ENCODE data around the gene NPHP1. TPM values are rescaled to one million over a fixed set of nuclear protein-coding genes. Genes with fewer than 3 reads are reported as not detected.
"Not testable (repeated sequence)": the region's sequence is repeated elsewhere in the genome, so short reads cannot be mapped to it uniquely, and the experiment has no call there.

The NPHP1 gene
- total and polyA plus RNA-seq, 7 donors: 2.4 to 17.7 (median 10.3) TPM

DNA sequence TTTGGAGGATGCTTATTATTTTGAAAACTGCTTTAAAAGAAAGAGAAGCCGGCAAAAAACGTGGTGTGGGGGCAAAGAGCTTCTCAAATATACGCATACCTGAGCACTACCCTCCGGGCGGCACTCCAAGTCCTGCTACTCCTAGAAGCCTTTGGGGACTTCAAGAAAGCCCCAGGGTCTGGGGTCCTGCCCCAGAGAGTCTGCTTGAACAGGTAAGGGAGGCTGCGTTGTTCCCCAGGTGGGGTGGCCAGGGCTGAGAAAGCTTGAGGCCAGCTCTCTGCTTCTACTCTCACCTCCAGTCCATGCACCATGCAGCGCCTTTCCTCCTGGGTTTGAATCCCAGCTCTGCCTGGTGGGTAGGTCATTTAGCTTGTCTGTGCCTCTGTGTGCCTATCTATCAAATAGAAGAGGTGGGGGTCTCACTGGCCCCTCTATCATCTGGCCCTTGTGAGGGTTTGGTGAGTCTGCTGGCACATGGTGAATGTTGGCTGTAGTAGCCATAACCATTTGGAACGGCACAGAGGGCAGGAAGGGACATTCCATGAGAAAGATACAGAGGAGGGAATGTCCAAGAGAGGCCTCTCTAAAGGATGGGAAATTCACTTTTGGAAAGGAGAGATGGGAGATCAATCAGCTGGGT lies 108.7 kb downstream of the NPHP1 start:
- 84 to 88% (median 85%) methylated on average over 8 of the region's 8 CpGs for WGBS, 3 donors
- Histone ChIP-seq H3K36me3 (ENCODE audit: insufficient read depth in 1 of 2, low read depth in 1 of 2) (no peaks in the 10 kb centered on the region), H3K9me3 (no peaks in the 10 kb centered on the region), H3K27me3 (ENCODE audit: insufficient read depth in 3 of 3, low read length in 2 of 3) (no peaks in the 10 kb centered on the region), H3K27ac (no peak overlapping the region), H3K4me3 (no peak overlapping the region), H3K4me1 (peaks cover 4% of the 10 kb centered on the region)
- no peak for ATAC-seq
- intact Hi-C loops (cut with DNase I): no loop called here
- TF ChIP-seq, protein P1, sequence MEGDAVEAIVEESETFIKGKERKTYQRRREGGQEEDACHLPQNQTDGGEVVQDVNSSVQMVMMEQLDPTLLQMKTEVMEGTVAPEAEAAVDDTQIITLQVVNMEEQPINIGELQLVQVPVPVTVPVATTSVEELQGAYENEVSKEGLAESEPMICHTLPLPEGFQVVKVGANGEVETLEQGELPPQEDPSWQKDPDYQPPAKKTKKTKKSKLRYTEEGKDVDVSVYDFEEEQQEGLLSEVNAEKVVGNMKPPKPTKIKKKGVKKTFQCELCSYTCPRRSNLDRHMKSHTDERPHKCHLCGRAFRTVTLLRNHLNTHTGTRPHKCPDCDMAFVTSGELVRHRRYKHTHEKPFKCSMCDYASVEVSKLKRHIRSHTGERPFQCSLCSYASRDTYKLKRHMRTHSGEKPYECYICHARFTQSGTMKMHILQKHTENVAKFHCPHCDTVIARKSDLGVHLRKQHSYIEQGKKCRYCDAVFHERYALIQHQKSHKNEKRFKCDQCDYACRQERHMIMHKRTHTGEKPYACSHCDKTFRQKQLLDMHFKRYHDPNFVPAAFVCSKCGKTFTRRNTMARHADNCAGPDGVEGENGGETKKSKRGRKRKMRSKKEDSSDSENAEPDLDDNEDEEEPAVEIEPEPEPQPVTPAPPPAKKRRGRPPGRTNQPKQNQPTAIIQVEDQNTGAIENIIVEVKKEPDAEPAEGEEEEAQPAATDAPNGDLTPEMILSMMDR (IDR thresholded peaks at IDR 0.05): no peak
- no peak for DNase-seq

DNA sequence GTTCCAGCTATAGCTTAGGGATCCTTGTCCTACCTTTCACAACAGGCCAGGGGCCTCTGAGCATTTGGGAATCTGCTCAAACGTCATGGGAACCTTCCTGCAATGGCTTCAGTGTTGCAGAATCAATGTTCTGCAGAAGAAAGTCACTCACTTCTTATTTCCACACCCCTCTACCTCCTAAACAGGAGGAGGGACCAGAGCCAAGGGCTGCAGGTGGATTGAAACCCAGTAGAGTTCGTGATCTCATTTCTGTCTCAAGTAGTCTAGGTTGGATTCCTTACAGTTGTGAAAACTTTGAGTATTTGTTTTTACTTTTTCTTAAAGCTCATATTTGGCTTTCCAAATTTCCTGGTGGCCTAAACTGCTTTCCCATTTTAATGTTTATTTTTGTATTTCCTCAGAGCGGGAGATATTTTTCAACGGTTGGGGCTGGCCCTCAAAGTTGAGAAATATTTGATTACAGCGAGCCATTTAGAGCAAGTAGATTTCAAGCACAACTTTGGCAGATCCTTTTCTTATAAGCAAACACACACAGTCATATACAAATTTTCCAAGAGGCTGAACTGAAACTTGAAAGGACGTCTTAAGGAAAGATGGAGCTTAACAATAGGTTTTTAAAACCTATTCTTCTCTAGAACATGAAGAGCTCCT lies 109.8 kb downstream of the NPHP1 start:
- H3K27ac ChIP-seq; ATAC-seq; H3K36me3 ChIP-seq (ENCODE audit: insufficient read depth in 1 of 2, low read depth in 1 of 2); H3K4me3 ChIP-seq; H3K9me3 ChIP-seq; DNase-seq; H3K27me3 ChIP-seq (ENCODE audit: insufficient read depth in 3 of 3, low read length in 2 of 3); intact Hi-C loops (cut with DNase I); H3K4me1 ChIP-seq: not testable (repeated sequence)
- 54 to 72% (median 59%) methylated on average over 5 of the region's 6 CpGs for WGBS, 3 donors

DNA sequence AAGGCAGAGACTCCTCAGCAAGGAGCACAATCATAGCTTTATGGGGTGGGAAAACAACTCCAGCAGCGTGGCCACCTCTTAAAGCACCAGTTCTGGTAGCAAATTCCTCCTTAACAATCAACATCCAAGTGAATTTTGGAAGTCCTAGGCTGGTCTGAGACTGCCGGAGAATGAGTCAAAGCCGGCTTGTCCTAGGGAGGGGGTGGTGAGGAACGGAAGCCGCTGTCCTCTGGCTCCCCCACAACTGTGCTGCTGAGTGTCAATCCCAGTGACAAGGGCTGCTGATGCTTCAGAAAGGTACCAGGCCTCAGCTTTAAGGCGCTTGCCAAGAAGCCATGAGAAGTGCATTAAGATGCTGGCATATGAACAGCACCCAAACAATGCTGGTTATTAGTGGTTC lies 110.9 kb downstream of the NPHP1 start:
- intact Hi-C loops (cut with DNase I); ATAC-seq; H3K9me3 ChIP-seq; H3K4me3 ChIP-seq; H3K36me3 ChIP-seq (ENCODE audit: insufficient read depth in 1 of 2, low read depth in 1 of 2); DNase-seq; H3K27ac ChIP-seq; H3K27me3 ChIP-seq (ENCODE audit: insufficient read depth in 3 of 3, low read length in 2 of 3); H3K4me1 ChIP-seq: not testable (repeated sequence)
- no CpG with 5 or more reads among the region's 6 CpGs for WGBS, 3 donors

DNA sequence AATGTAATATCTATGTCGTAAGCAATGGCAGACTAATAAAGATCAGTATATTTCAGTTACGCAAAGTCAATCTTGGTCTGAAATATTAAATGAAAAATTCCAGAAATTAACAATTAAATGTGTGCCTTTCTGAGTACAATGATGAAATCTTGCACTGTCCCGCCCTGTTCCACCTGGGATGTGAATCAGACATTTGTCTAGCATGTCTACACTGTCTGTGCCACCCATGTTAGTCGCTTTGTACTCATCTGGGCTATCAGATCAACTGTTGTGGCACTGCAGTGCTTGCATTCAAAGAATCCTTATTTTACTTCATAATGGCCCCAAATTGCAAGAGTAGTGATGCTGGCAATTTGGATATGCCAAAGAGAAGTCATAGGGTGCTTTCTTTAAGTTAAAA lies 114.6 kb downstream of the NPHP1 start:
- H3K36me3 ChIP-seq (ENCODE audit: insufficient read depth in 1 of 2, low read depth in 1 of 2); H3K27ac ChIP-seq; H3K27me3 ChIP-seq (ENCODE audit: insufficient read depth in 3 of 3, low read length in 2 of 3); DNase-seq; H3K4me1 ChIP-seq; H3K9me3 ChIP-seq; intact Hi-C loops (cut with DNase I); ATAC-seq; H3K4me3 ChIP-seq: not testable (repeated sequence)
- 50 to 71% (median 50%) methylated on average over 2 of the region's 4 CpGs for WGBS, 3 donors

DNA sequence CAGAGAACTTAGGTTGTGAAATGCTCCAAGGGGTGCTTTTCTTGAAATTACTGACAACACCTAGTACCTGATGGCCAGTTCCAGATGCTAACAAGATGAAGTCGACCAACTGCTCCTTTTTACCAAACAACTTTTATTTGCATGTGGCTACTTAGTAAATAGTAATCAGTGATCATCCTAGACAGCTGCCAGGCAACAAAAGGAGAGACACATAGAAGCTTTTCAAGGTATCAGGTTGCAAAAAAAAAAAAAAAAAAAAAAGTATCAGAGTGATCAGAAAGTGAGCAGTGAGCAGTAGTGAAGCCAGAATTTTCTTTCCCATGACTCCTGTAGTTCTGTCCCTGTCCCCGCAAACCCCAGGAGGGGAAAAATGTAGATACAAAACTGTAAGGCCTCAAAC lies 121.1 kb downstream of the NPHP1 start:
- H3K27me3 ChIP-seq (ENCODE audit: insufficient read depth in 3 of 3, low read length in 2 of 3); H3K9me3 ChIP-seq; DNase-seq; H3K4me3 ChIP-seq; H3K27ac ChIP-seq; intact Hi-C loops (cut with DNase I); ATAC-seq; H3K4me1 ChIP-seq; H3K36me3 ChIP-seq (ENCODE audit: insufficient read depth in 1 of 2, low read depth in 1 of 2): not testable (repeated sequence)
- WGBS, 3 donors: no CpG with 5 or more reads among the region's 2 CpGs

DNA sequence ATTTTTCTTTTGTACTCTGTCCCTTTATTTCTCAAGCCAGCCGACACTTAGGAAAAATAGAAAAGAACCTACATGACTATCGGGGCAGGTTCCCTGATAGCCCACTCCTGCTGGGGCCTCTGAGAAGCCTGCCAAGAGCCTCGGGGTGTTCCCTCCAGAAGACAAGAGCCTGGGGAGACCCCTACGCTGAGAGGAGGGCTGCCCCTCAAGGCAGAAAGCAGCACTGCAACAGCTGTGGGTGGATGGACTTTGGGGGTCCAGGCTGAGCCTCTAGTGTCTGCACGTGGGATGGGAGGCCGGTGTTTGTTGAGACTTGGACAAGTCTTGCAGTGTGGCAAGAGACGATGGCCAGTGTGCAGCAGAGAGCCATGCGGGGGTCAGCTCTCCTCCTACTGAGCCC lies 121.7 kb downstream of the NPHP1 start:
- no CpG with 5 or more reads among the region's 8 CpGs for WGBS, 3 donors
- ATAC-seq; H3K4me3 ChIP-seq; H3K27ac ChIP-seq; H3K4me1 ChIP-seq; H3K36me3 ChIP-seq (ENCODE audit: insufficient read depth in 1 of 2, low read depth in 1 of 2); H3K27me3 ChIP-seq (ENCODE audit: insufficient read depth in 3 of 3, low read length in 2 of 3); DNase-seq; H3K9me3 ChIP-seq; intact Hi-C loops (cut with DNase I): not testable (repeated sequence)

DNA sequence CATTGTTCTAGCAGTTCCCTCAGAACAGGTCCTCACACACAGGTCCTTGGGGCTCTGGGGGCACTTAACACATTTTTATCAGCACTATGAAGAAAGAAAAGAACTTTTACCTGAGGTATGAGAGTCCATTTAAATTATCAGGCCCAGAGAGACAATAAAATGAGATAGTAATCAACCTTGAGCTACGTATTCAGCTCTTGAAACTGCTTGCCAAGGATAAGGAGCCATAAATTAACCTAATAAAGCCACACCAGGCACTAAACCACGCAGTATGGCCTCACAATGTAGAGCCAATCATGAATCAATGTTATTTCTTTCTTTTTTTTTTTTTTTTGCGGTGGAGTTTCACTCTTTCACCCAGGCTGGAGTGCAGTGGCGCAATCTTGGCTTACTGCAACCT lies 126.7 kb downstream of the NPHP1 start:
- ATAC-seq; H3K27ac ChIP-seq; H3K36me3 ChIP-seq (ENCODE audit: insufficient read depth in 1 of 2, low read depth in 1 of 2); H3K4me3 ChIP-seq; DNase-seq; H3K9me3 ChIP-seq; H3K27me3 ChIP-seq (ENCODE audit: insufficient read depth in 3 of 3, low read length in 2 of 3); intact Hi-C loops (cut with DNase I); H3K4me1 ChIP-seq: not testable (repeated sequence)
- 100% methylated on average over 1 of the region's 4 CpGs for WGBS, 3 donors

DNA sequence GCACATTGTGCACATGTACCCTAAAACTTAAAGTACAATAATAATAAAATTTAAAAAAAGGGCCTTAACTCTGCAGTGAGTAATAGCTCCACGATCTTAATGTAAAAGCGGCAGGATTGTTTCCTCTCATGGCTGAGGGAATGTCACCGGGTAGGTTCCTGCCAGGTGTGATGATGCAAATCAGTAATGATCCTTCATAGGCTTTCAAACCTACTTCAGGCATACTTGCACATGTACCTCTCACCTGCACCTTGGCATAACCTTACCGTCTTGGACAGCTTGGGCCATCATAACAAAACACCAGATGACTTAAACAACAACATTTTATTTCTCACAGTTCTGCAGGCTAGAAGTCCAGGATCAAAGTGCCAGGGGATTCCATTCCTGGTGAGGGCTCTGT lies 128.9 kb downstream of the NPHP1 start:
- 68 to 92% (median 91%) methylated on average over 2 of the region's 4 CpGs for WGBS, 3 donors
- H3K4me1 ChIP-seq; H3K27ac ChIP-seq; DNase-seq; H3K9me3 ChIP-seq; H3K36me3 ChIP-seq (ENCODE audit: insufficient read depth in 1 of 2, low read depth in 1 of 2); H3K27me3 ChIP-seq (ENCODE audit: insufficient read depth in 3 of 3, low read length in 2 of 3); H3K4me3 ChIP-seq; intact Hi-C loops (cut with DNase I); ATAC-seq: not testable (repeated sequence)

Other genes starting within 250 kb of the NPHP1 start
- gene MALL, start 89.2 kb downstream of the NPHP1 start, total RNA-seq: 10 to 100 TPM in 1 of 4 donors, 1 to 10 TPM in 3; 4.7 to 10.0 (median 8.7) TPM
- 1 to 10 TPM; 2.6 to 4.8 (median 4.2) TPM for gene MALL, start 89.2 kb downstream of the NPHP1 start, polyA plus RNA-seq
- gene MTLN, start 7.5 kb upstream of the NPHP1 start, total RNA-seq: 100 to 1,000 TPM; 285 to 394 (median 350) TPM
- 100 to 1,000 TPM; 622 to 826 (median 765) TPM for gene MTLN, start 7.5 kb upstream of the NPHP1 start, polyA plus RNA-seq